Panc1 (cell line): ENCODE results near the gene FLVCR2. TPM values are rescaled to one million over a fixed set of nuclear protein-coding genes. Genes with fewer than 3 reads are reported as not detected.

Experiments
- ATAC-seq: fragments of 200-7000 bp; cut with Tn5 transposase; 2 replicates; pipeline ENCODE4 v1.9.1; 2020; ENCODE audit warnings: mild to moderate bottlenecking, moderate library complexity
- BruUV-seq: library from RNA; stranded (reverse); fragments of 400-500 nt; replicated peaks from 2 replicates; lab custom pipeline; 2021; lab: Mats Ljungman, UMichigan
- CTCF ChIA-PET: fragments of 300-600 bp; sonication (Branson Sonifier 250); formaldehyde crosslinking; loops from one replicate; lab custom pipeline; 2022; ENCODE audit warnings: antibody characterized with exemption; lab: Charles Lee
- POLR2A ChIA-PET: fragments of 300-600 bp; sonication (Branson Sonifier 250); formaldehyde crosslinking; loops from one replicate; lab custom pipeline; 2022; ENCODE audit warnings: antibody characterized with exemption; lab: Charles Lee
- DNase-seq: peaks from one replicate; pipeline ENCODE4 v3.0.0-alpha.2; 2010; ENCODE audit warnings: low read depth, low spot score
- H3K27ac ChIP-seq: 2 replicates; pipeline ENCODE4 v1.5.1; 2011; ENCODE audit warnings: mild to moderate bottlenecking, low read length, inconsistent platforms
- H3K27me3 ChIP-seq: fragments of 200-500 bp; sonication (Bioruptor generic); 2 replicates; pipeline ENCODE4 v1.6.0; 2014; ENCODE audit warnings: low read length, inconsistent platforms; ENCODE audit not compliant: control insufficient read depth, insufficient read depth
- H3K36me3 ChIP-seq: fragments of 200-500 bp; sonication (Bioruptor generic); 2 replicates; pipeline ENCODE4 v1.5.1; 2014; ENCODE audit warnings: inconsistent platforms, mild to moderate bottlenecking, low read length, moderate library complexity; ENCODE audit not compliant: control insufficient read depth, insufficient read depth
- H3K4me1 ChIP-seq: 2 replicates; pipeline ENCODE4 v1.5.1; 2011; ENCODE audit warnings: inconsistent platforms, mild to moderate bottlenecking, low read length, moderate library complexity; ENCODE audit not compliant: control insufficient read depth, insufficient read depth
- H3K4me3 ChIP-seq, 2 experiments: 2 replicates each; pipeline ENCODE4 v1.5.1; 2011 to 2012; ENCODE audit warnings: low read depth in 2 of 2, low read length in 2 of 2, mild to moderate bottlenecking in 2 of 2, inconsistent platforms in 1 of 2, moderate library complexity in 1 of 2
- H3K9me3 ChIP-seq: fragments of 200-500 bp; sonication (Bioruptor generic); 2 replicates; pipeline ENCODE4 v1.5.1; 2014; ENCODE audit warnings: low read depth, mild to moderate bottlenecking, inconsistent platforms, low read length, moderate library complexity; ENCODE audit not compliant: control insufficient read depth, insufficient read depth
- POLR2AphosphoS5 ChIP-seq: IDR thresholded peaks from 2 replicates; pipeline ENCODE4 v1.6.1; 2012; ENCODE audit warnings: mild to moderate bottlenecking, low read depth, low read length, moderate library complexity
- SIN3A ChIP-seq: IDR thresholded peaks from 2 replicates; pipeline ENCODE4 v1.6.1; 2012; ENCODE audit warnings: low read depth, mild to moderate bottlenecking, low read length, moderate library complexity, borderline replicate concordance; ENCODE audit not compliant: insufficient read depth
- TCF7L2 ChIP-seq: IDR thresholded peaks from 2 replicates; pipeline ENCODE4 v1.6.1; 2011; ENCODE audit warnings: mild to moderate bottlenecking, low read depth, low read length, inconsistent platforms
- in situ Hi-C: cut with HindIII; loops from 2 replicates; pipeline ENCODE4 v1.10.0; 2016; ENCODE audit warnings: low sequenced_read_pairs, low pct_unique_long_range_greater_than_20kb
- intact Hi-C: fragments of 100-400 bp; cut with micrococcal nuclease; formaldehyde crosslinking; loops from one replicate; pipeline ENCODE4 v1.10.0; 2022; ENCODE audit not compliant: unreplicated experiment
- total RNA-seq: library from RNA; stranded (reverse); gene quantifications from one replicate; pipeline ENCODE4 v1.2.1, GENCODE V29; 2021; ENCODE audit not compliant: unreplicated experiment
- TF ChIP-seq, protein P1 (sequence below): fragments of 450-650 bp; IDR thresholded peaks from 2 replicates; pipeline ENCODE4 v1.5.1; 2017; ENCODE audit warnings: mild to moderate bottlenecking
- TF ChIP-seq, protein P2 (sequence below), 2 experiments: IDR thresholded peaks; 2 replicates each; pipeline ENCODE4 v1.6.1; 2011 to 2012; ENCODE audit warnings: low read depth in 2 of 2, control low read depth in 1 of 2, low read length in 1 of 2, mild to moderate bottlenecking in 1 of 2, moderate library complexity in 1 of 2; ENCODE audit not compliant: insufficient read depth in 1 of 2

The FLVCR2 gene
- total RNA-seq, 1 experiment from 2014 or later: 9.7 TPM

DNA sequence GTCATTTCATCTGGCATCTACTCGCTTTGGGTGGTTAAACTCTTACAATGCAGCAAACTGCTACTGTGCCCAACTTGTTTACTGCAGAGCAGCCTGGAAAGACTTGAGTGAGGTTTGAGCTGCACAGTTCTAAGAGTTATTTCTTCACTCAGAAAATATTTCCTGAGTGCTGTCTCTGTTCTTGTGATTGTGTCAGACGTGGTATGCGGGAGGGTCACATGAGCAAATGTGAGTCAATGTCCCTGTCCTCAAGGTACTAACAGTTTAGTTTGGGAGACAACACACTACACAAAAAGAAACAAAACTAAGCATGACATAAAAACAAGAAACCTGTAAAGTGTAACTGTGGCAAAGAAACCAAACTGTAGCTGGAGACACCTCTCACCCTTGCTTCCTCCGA is 32.4 kb downstream of the FLVCR2 start:
- Histone ChIP-seq H3K4me3 (no peak overlapping the region), H3K27ac (no peak overlapping the region; the same call in 1 of the 2 replicates), H3K9me3 (peaks cover 6% of the 10 kb centered on the region; the same call in 1 of the 2 replicates), H3K27me3 (no peaks in the 10 kb centered on the region), H3K36me3 (no peaks in the 10 kb centered on the region), H3K4me1 (no peaks in the 10 kb centered on the region)
- DNase-seq: no peak
- ATAC-seq: no peak
- CTCF ChIA-PET: no interaction called here
- POLR2A ChIA-PET: no interaction called here
- in situ Hi-C loops (no loop called here), intact Hi-C loops (no loop called here)
- TF ChIP-seq SIN3A (no peak), TCF7L2 (no peak), POLR2AphosphoS5 (no peak)
- TF ChIP-seq, protein P1, sequence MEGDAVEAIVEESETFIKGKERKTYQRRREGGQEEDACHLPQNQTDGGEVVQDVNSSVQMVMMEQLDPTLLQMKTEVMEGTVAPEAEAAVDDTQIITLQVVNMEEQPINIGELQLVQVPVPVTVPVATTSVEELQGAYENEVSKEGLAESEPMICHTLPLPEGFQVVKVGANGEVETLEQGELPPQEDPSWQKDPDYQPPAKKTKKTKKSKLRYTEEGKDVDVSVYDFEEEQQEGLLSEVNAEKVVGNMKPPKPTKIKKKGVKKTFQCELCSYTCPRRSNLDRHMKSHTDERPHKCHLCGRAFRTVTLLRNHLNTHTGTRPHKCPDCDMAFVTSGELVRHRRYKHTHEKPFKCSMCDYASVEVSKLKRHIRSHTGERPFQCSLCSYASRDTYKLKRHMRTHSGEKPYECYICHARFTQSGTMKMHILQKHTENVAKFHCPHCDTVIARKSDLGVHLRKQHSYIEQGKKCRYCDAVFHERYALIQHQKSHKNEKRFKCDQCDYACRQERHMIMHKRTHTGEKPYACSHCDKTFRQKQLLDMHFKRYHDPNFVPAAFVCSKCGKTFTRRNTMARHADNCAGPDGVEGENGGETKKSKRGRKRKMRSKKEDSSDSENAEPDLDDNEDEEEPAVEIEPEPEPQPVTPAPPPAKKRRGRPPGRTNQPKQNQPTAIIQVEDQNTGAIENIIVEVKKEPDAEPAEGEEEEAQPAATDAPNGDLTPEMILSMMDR: no peak
- TF ChIP-seq, protein P2, sequence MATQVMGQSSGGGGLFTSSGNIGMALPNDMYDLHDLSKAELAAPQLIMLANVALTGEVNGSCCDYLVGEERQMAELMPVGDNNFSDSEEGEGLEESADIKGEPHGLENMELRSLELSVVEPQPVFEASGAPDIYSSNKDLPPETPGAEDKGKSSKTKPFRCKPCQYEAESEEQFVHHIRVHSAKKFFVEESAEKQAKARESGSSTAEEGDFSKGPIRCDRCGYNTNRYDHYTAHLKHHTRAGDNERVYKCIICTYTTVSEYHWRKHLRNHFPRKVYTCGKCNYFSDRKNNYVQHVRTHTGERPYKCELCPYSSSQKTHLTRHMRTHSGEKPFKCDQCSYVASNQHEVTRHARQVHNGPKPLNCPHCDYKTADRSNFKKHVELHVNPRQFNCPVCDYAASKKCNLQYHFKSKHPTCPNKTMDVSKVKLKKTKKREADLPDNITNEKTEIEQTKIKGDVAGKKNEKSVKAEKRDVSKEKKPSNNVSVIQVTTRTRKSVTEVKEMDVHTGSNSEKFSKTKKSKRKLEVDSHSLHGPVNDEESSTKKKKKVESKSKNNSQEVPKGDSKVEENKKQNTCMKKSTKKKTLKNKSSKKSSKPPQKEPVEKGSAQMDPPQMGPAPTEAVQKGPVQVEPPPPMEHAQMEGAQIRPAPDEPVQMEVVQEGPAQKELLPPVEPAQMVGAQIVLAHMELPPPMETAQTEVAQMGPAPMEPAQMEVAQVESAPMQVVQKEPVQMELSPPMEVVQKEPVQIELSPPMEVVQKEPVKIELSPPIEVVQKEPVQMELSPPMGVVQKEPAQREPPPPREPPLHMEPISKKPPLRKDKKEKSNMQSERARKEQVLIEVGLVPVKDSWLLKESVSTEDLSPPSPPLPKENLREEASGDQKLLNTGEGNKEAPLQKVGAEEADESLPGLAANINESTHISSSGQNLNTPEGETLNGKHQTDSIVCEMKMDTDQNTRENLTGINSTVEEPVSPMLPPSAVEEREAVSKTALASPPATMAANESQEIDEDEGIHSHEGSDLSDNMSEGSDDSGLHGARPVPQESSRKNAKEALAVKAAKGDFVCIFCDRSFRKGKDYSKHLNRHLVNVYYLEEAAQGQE (IDR thresholded peaks at IDR 0.05; ENCODE audit: insufficient read depth in 1 of 2, low read depth in 2 of 2, low read length in 1 of 2): no peak
- BruUV-seq: no TSS peak

DNA sequence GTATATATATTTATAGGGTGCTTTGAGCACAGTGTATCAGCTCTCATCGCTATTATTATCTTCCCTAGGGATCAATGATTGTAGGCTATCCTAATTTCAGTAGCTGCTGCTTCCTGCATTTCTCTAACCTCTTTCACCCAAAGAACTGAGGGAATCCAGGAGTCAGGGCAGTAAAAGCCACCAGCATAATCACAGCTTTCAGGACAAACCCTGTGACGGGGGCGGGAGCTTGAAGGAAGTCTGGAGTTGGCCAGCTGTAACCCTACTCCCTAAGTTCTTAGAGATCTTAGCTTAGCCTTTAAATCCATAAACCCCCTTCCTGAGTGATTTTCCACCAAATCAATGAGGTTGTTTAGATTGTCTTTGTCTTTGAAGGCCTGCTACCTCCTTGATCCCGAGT is 33.7 kb downstream of the FLVCR2 start:
- H3K9me3 ChIP-seq: peaks cover 6% of the 10 kb centered on the region; the same call in 1 of the 2 replicates
- BruUV-seq: no TSS peak
- CTCF ChIA-PET: no interaction called here
- DNase-seq (no peak), ATAC-seq (no peak)
- H3K4me3 ChIP-seq: no peak overlapping the region
- in situ Hi-C loops: no loop called here
- H3K27me3 ChIP-seq: no peaks in the 10 kb centered on the region
- POLR2A ChIA-PET: no interaction called here
- no peaks in the 10 kb centered on the region for H3K36me3 ChIP-seq
- H3K4me1 ChIP-seq: no peaks in the 10 kb centered on the region
- no peak overlapping the region for H3K27ac ChIP-seq
- TF ChIP-seq, protein P2 (IDR thresholded peaks at IDR 0.05; ENCODE audit: insufficient read depth in 1 of 2, low read depth in 2 of 2, low read length in 1 of 2): no peak
- TF ChIP-seq SIN3A (no peak), POLR2AphosphoS5 (no peak), TCF7L2 (no peak)
- TF ChIP-seq, protein P1: no peak
- intact Hi-C loops: no loop called here
